ENCODE data around the gene SHISA7.

The SHISA7 gene

GRCh38 chr19:55384920-55385723 is 58.0 kb downstream of the SHISA7 start:
- peak; percentile 64 for DNase-seq (ENCODE audit: low read depth, low spot score)
- CTCF ChIA-PET: interaction anchor here (0.7 to 3.4 kb wide), 10 partner anchors 9 to 249 kb away, joined by 3 to 50 read pairs (median 8); partner anchors contain the start of gene IL11
- POLR2A ChIA-PET: interaction anchor here (0.8 to 10.8 kb wide), 4 partner anchors 16 to 126 kb away, joined by 3 to 86 read pairs (median 15); partner anchors contain the start of genes PPP6R1 and UBE2S

GRCh38 chr19:55384131-55384919 is 58.8 kb downstream of the SHISA7 start, which contains the start of gene TMEM238:
TMEM238 (minus strand) TSS chr19:55384292; CDS start chr19:55384259, 33 bp downstream.
- ChIA-PET POLR2A (interaction anchor here (0.8 to 3.8 kb wide), 3 partner anchors 16 to 125 kb away, joined by 3 to 20 read pairs (median 10); partner anchors contain the start of genes PPP6R1 and UBE2S), CTCF (interaction anchor here (0.7 to 3.4 kb wide), 15 partner anchors 8 to 248 kb away, joined by 3 to 50 read pairs (median 4); partner anchors contain the start of gene IL11)
- no peak for TF ChIP-seq CTCF (IDR thresholded peaks at IDR 0.05; ENCODE audit: insufficient read depth, low read length, missing control alignments)
- DNase-seq (ENCODE audit: low read depth, low spot score): no peak
- H3K4me3 ChIP-seq (ENCODE audit: low read depth, low read length): peak within 1 kb of the TSS; percentile 97

More at GRCh38 chr19:55384920-55385723, 58.0 kb downstream of the SHISA7 start:
- TF ChIP-seq CTCF (IDR thresholded peaks at IDR 0.05; ENCODE audit: insufficient read depth, low read length, missing control alignments): no peak
- peak overlapping the region; percentile 97 for H3K4me3 ChIP-seq (ENCODE audit: low read depth, low read length)

GRCh38 chr19:55383279-55384130 is 59.6 kb downstream of the SHISA7 start:
- ChIA-PET CTCF (interaction anchor here (0.7 to 3.4 kb wide), 13 partner anchors 11 to 243 kb away, joined by 3 to 50 read pairs (median 5); partner anchors contain the start of gene IL11), POLR2A (interaction anchor here (1.9 to 3.8 kb wide), 2 partner anchors 15 to 23 kb away, joined by 10 to 20 read pairs; partner anchors contain the start of gene UBE2S)
- peak overlapping the region; percentile 52 for H3K4me3 ChIP-seq (ENCODE audit: low read depth, low read length)
- no peak for DNase-seq (ENCODE audit: low read depth, low spot score)
- TF ChIP-seq CTCF (IDR thresholded peaks at IDR 0.05; ENCODE audit: insufficient read depth, low read length, missing control alignments): peak; percentile 15

GRCh38 chr19:55382522-55383054 is 60.5 kb downstream of the SHISA7 start:
- no peak overlapping the region for H3K4me3 ChIP-seq (ENCODE audit: low read depth, low read length)
- no peak for DNase-seq (ENCODE audit: low read depth, low spot score)
- ChIA-PET CTCF (interaction anchor here (1.1 to 3.4 kb wide), 6 partner anchors 10 to 242 kb away, joined by 3 to 50 read pairs (median 12); partner anchors contain the start of gene IL11), POLR2A (interaction anchor here (3.8 kb wide), 1 partner anchor 24 kb away, joined by 20 read pairs; the partner anchor contains the start of gene UBE2S)
- TF ChIP-seq CTCF (IDR thresholded peaks at IDR 0.05; ENCODE audit: insufficient read depth, low read length, missing control alignments): no peak

GRCh38 chr19:55382013-55382412 is 61.1 kb downstream of the SHISA7 start:
- TF ChIP-seq CTCF (IDR thresholded peaks at IDR 0.05; ENCODE audit: insufficient read depth, low read length, missing control alignments): no peak
- POLR2A ChIA-PET: interaction anchor here (3.8 kb wide), 1 partner anchor 25 kb away, joined by 20 read pairs; the partner anchor contains the start of gene UBE2S
- no peak overlapping the region for H3K4me3 ChIP-seq (ENCODE audit: low read depth, low read length)
- DNase-seq (ENCODE audit: low read depth, low spot score): no peak
- CTCF ChIA-PET: interaction anchor here (0.9 to 3.4 kb wide), 3 partner anchors 66 to 80 kb away, joined by 3 to 50 read pairs (median 3); no protein-coding TSS in a partner anchor
